OCI-LY1 (cell line): Measurements from ENCODE around the gene WDPCP.

ENCODE experiments used
- CTCF ChIP-seq: fragments of 200-600 bp; sonication (generic), shearing (Covaris generic); IDR thresholded peaks from 2 replicates; pipeline ENCODE4 v1.5.1; 2017; ENCODE audit warnings: mild to moderate bottlenecking, antibody characterized with exemption, low read length, moderate library complexity, mixed read lengths
- EZH2 ChIP-seq: fragments of 200-600 bp; sonication (generic), shearing (Covaris generic); IDR thresholded peaks from 2 replicates; pipeline ENCODE4 v1.8.0; 2017; ENCODE audit warnings: borderline replicate concordance, mixed run types, mild to moderate bottlenecking, antibody characterized with exemption, low read length, moderate library complexity, mixed read lengths

GRCh38 chr2:63422556-63422955 lies 165.7 kb downstream of the WDPCP start:
- TF ChIP-seq CTCF, result no peak
- no peak for TF ChIP-seq EZH2
